Trophoblast cell (in vitro differentiated cells and primary cell): Measurements from ENCODE around the gene QSOX2.

ENCODE experiments used
- DNase-seq, 2 donors: peaks; one replicate each; pipeline ENCODE4 v3.0.0-alpha.2; 2016
- H2AFZ ChIP-seq: 2 replicates; pipeline ENCODE4 v1.6.1; 2013; ENCODE audit warnings: low read length, moderate library complexity, mild to moderate bottlenecking; ENCODE audit not compliant: insufficient read depth, poor library complexity
- H2AK5ac ChIP-seq: 2 replicates; pipeline ENCODE4 v1.6.1; 2013; ENCODE audit warnings: mild to moderate bottlenecking, low read length
- H2BK120ac ChIP-seq: 2 replicates; pipeline ENCODE4 v1.6.1; 2013; ENCODE audit warnings: low read length, mild to moderate bottlenecking, moderate library complexity; ENCODE audit not compliant: insufficient read depth, poor library complexity
- H2BK12ac ChIP-seq: 2 replicates; pipeline ENCODE4 v1.6.1; 2013; ENCODE audit warnings: mild to moderate bottlenecking, low read length, moderate library complexity
- H2BK5ac ChIP-seq: 2 replicates; pipeline ENCODE4 v1.6.1; 2013; ENCODE audit warnings: low read length, low read depth, moderate library complexity, mild to moderate bottlenecking; ENCODE audit not compliant: poor library complexity
- H3K14ac ChIP-seq: 2 replicates; pipeline ENCODE4 v1.6.1; 2013; ENCODE audit warnings: mild to moderate bottlenecking, low read length
- H3K18ac ChIP-seq: 2 replicates; pipeline ENCODE4 v1.6.1; 2013; ENCODE audit warnings: mild to moderate bottlenecking, low read length
- H3K23ac ChIP-seq: 2 replicates; pipeline ENCODE4 v1.6.1; 2013; ENCODE audit warnings: low read length
- H3K27ac ChIP-seq: 2 replicates; pipeline ENCODE4 v1.5.1; 2013; ENCODE audit warnings: low read depth, mild to moderate bottlenecking, inconsistent platforms, low read length, moderate library complexity
- H3K27me3 ChIP-seq: 2 replicates; pipeline ENCODE4 v1.6.1; 2013; ENCODE audit warnings: inconsistent platforms, mild to moderate bottlenecking, low read length, moderate library complexity; ENCODE audit not compliant: insufficient read depth
- H3K36me3 ChIP-seq, 2 experiments: 1 replicate in 1 of 2; 2 replicates in 1 of 2; pipeline ENCODE4 v1.6.1; 2013; ENCODE audit warnings: low read length in 2 of 2, mild to moderate bottlenecking in 2 of 2, moderate library complexity in 1 of 2; ENCODE audit not compliant: insufficient read depth in 2 of 2, control insufficient read depth in 1 of 2
- H3K4ac ChIP-seq: 2 replicates; pipeline ENCODE4 v1.6.1; 2013; ENCODE audit warnings: low read depth, mild to moderate bottlenecking, low read length, moderate library complexity
- H3K4me1 ChIP-seq, 2 experiments: 1 replicate in 1 of 2; 2 replicates in 1 of 2; pipeline ENCODE4 v1.6.1; 2013; ENCODE audit warnings: low read length in 2 of 2, mild to moderate bottlenecking in 2 of 2, moderate library complexity in 1 of 2; ENCODE audit not compliant: insufficient read depth in 2 of 2, control insufficient read depth in 1 of 2
- H3K4me2 ChIP-seq: 2 replicates; pipeline ENCODE4 v1.6.1; 2013; ENCODE audit warnings: inconsistent platforms, mild to moderate bottlenecking, low read length, moderate library complexity
- H3K4me3 ChIP-seq: 2 replicates; pipeline ENCODE4 v1.5.1; 2013; ENCODE audit warnings: mild to moderate bottlenecking, low read depth, low read length, inconsistent platforms
- H3K79me1 ChIP-seq: one replicate; pipeline ENCODE4 v1.6.1; 2013; ENCODE audit warnings: low read length
- H3K79me2 ChIP-seq: 2 replicates; pipeline ENCODE4 v1.6.1; 2013; ENCODE audit warnings: low read length, mild to moderate bottlenecking; ENCODE audit not compliant: control insufficient read depth, insufficient read depth, poor library complexity
- H3K9ac ChIP-seq: 2 replicates; pipeline ENCODE4 v1.6.1; 2013; ENCODE audit warnings: mild to moderate bottlenecking, low read length
- H3K9me3 ChIP-seq: 2 replicates; pipeline ENCODE4 v1.6.1; 2013; ENCODE audit warnings: low read depth, mild to moderate bottlenecking, control low read depth, inconsistent platforms, low read length; ENCODE audit not compliant: insufficient read depth
- H4K12ac ChIP-seq: 2 replicates; pipeline ENCODE4 v1.6.1; 2013; ENCODE audit warnings: low read depth, mild to moderate bottlenecking, low read length, moderate library complexity
- H4K8ac ChIP-seq: 2 replicates; pipeline ENCODE4 v1.6.1; 2013; ENCODE audit warnings: low read depth, mild to moderate bottlenecking, low read length, moderate library complexity
- H4K91ac ChIP-seq: one replicate; pipeline ENCODE4 v1.6.1; 2013; ENCODE audit warnings: low read depth, mild to moderate bottlenecking, low read length, moderate library complexity
- WGBS: extraction: QIAGEN DNeasy Blood & Tissue Kit; methylation state at CpG from one replicate; pipeline ENCODE4 v1.1.7; 2013; ENCODE audit warnings: missing lambda C conversion rate; ENCODE audit not compliant: insufficient read length, insufficient coverage; ENCODE audit errors: extremely low coverage; 5-methylcytosine and 5-hydroxymethylcytosine counted together

The QSOX2 gene

DNA sequence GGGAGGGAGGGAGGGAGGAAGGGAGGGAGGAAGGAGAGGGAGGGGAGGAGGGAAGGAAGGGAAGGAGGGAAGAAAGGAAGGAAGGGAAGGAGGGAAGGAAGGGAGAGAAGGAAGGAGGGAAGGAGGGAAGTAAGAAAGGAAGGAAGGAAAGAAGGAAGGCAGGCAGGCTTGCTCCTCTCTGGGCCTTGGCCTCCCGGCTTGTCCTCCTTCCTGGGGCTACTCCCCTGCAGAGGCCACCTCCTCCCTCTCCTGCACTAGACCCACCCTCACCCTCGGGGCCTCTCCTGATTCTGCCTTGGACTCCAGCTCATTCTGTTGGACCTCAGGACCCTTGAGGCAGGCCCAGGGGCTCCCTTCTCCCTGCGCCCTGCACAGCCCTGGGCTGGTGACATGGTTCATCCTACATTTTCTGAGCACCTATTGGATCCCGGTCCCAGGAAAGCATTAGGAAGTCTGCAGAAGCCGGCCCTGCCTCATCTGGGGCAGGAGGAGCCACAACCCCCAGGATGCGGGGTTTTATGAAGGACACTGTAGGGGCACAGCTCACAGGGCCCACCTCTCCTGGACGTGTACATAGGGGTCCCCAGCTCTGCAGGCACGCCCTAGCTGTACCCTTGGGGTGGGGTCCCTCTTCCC is 63.7 kb downstream of the QSOX2 start:
- no peak overlapping the region for H3K23ac ChIP-seq
- no CpG with 5 or more reads among the region's 8 CpGs for WGBS

DNA sequence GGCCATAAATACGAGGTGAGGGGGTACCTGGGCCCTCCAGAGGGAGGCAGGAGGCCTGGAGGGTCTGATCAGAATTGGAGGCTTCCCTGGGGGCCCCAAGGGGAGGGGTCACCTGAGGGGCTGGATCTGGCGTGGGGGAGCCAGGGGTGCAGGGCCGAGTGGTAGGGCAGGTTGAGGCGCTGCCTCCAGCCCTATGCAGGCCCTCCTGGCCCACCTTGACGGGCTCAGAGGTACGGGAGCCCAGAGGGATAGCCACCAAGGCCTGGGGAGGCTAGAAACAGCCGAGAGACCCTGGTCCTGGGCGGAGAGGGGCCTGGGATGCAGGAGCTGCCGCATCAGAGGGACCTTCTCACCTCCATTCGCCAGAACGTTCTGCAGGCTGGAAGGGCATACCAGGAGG is 65.0 kb downstream of the QSOX2 start:
- H3K4me2 ChIP-seq: no peak overlapping the region
- no peak overlapping the region for H4K91ac ChIP-seq
- H2BK120ac ChIP-seq: no peak overlapping the region
- H3K27ac ChIP-seq: no peak overlapping the region
- H3K79me1 ChIP-seq: no peaks in the 10 kb centered on the region
- no peaks in the 10 kb centered on the region for H3K27me3 ChIP-seq
- no peak overlapping the region for H2BK5ac ChIP-seq
- no CpG with 5 or more reads among the region's 11 CpGs for WGBS
- H3K23ac ChIP-seq: no peak overlapping the region
- no peaks in the 10 kb centered on the region for H3K79me2 ChIP-seq
- H3K14ac ChIP-seq: no peak overlapping the region
- no peaks in the 10 kb centered on the region for H3K4me1 ChIP-seq
- no peak overlapping the region for H2AFZ ChIP-seq
- no peak overlapping the region for H3K9ac ChIP-seq
- no peak overlapping the region for H2AK5ac ChIP-seq
- no peak overlapping the region for H2BK12ac ChIP-seq
- no peaks in the 10 kb centered on the region for H3K36me3 ChIP-seq
- no peak overlapping the region for H4K8ac ChIP-seq
- H3K4me3 ChIP-seq: no peak overlapping the region
- H3K18ac ChIP-seq: no peak overlapping the region
- no peak overlapping the region for H3K4ac ChIP-seq
- H4K12ac ChIP-seq: no peak overlapping the region
- no peak for DNase-seq
- peaks cover 2% of the 10 kb centered on the region for H3K9me3 ChIP-seq

More for the DNA sequence above, 63.7 kb downstream of the QSOX2 start:
- Histone ChIP-seq H3K9ac (no peak overlapping the region), H4K12ac (no peak overlapping the region), H2BK120ac (no peak overlapping the region), H3K79me2 (no peaks in the 10 kb centered on the region), H3K4ac (no peak overlapping the region), H3K4me1 (no peaks in the 10 kb centered on the region), H2BK5ac (no peak overlapping the region), H4K8ac (no peak overlapping the region), H3K4me2 (no peak overlapping the region), H3K18ac (no peak overlapping the region), H3K9me3 (peaks cover 1% of the 10 kb centered on the region), H2BK12ac (no peak overlapping the region), H3K27ac (no peak overlapping the region), H3K27me3 (no peaks in the 10 kb centered on the region), H3K79me1 (no peaks in the 10 kb centered on the region), H3K4me3 (no peak overlapping the region), H3K14ac (no peak overlapping the region), H4K91ac (no peak overlapping the region), H3K36me3 (no peaks in the 10 kb centered on the region), H2AFZ (no peak overlapping the region), H2AK5ac (no peak overlapping the region)
- no peak for DNase-seq

- DNase-seq: no peak
- no peak overlapping the region for H2AK5ac ChIP-seq
- no peak overlapping the region for H2BK5ac ChIP-seq
- H3K9ac ChIP-seq: no peak overlapping the region
- no peak overlapping the region for H3K18ac ChIP-seq
- no peak overlapping the region for H2BK12ac ChIP-seq
- peaks cover 2% of the 10 kb centered on the region for H3K9me3 ChIP-seq
- no peak overlapping the region for H4K91ac ChIP-seq
- no peak overlapping the region for H3K27ac ChIP-seq
- H3K4me1 ChIP-seq: no peaks in the 10 kb centered on the region
- H3K14ac ChIP-seq: no peak overlapping the region
- no peak overlapping the region for H3K4me2 ChIP-seq
- H3K79me2 ChIP-seq: no peaks in the 10 kb centered on the region
- no peak overlapping the region for H4K8ac ChIP-seq
- no peaks in the 10 kb centered on the region for H3K27me3 ChIP-seq
- H3K79me1 ChIP-seq: no peaks in the 10 kb centered on the region
- H4K12ac ChIP-seq: no peak overlapping the region
- WGBS: no CpG with 5 or more reads among the region's 13 CpGs
- H3K4ac ChIP-seq: no peak overlapping the region
- no peak overlapping the region for H2BK120ac ChIP-seq
- H3K36me3 ChIP-seq: no peaks in the 10 kb centered on the region
- H2AFZ ChIP-seq: no peak overlapping the region
- no peak overlapping the region for H3K23ac ChIP-seq
- peak overlapping the region; percentile 38 for H3K4me3 ChIP-seq
Measured at GRCh38 chr9:136179761-136180160, 65.9 kb downstream of the QSOX2 start.

DNA sequence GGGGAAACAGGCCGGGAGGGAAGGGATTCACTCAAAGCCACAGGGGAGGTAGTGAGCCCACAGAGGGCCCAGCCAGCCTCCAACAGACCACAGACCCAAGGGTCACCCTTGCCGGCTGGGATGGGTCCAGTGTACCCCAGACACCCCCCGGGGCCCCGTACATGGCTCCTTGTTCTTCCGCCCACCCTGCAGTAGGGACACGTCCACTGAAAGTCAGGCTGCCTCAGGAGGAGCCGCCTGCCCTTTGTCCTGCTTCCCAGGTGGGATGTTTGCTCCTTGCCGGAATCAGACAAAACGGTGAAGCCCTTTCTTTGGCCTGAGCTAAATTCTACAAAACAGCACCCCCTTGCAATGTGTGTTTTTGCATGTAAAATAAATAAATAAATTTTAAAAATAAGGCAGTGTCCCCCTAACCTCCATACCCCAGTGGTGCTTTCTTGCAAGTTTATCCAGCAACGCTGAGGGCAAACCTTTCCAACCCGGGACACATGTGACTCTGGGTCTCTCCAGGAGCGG is 66.5 kb downstream of the QSOX2 start:
- Histone ChIP-seq H3K9me3 (peaks cover 2% of the 10 kb centered on the region), H3K36me3 (no peaks in the 10 kb centered on the region), H3K23ac (no peak overlapping the region), H3K4ac (no peak overlapping the region), H2AK5ac (no peak overlapping the region), H3K18ac (no peak overlapping the region), H2BK12ac (no peak overlapping the region), H2BK5ac (no peak overlapping the region), H3K79me1 (no peaks in the 10 kb centered on the region), H3K14ac (no peak overlapping the region), H2AFZ (no peak overlapping the region), H3K79me2 (no peaks in the 10 kb centered on the region), H3K4me2 (no peak overlapping the region), H2BK120ac (no peak overlapping the region), H3K4me3 (no peak overlapping the region), H3K4me1 (no peaks in the 10 kb centered on the region), H3K27ac (no peak overlapping the region), H4K12ac (no peak overlapping the region), H3K27me3 (no peaks in the 10 kb centered on the region), H3K9ac (no peak overlapping the region), H4K8ac (no peak overlapping the region), H4K91ac (no peak overlapping the region)
- DNase-seq: no peak
- WGBS: no CpG with 5 or more reads among the region's 12 CpGs
